Activated CD4-positive, alpha-beta T cell treated with anti-CD3 and anti-CD28 coated beads, Interleukin-2, amount 50 U/mL, for 4 hours (primary cell): Measurements from ENCODE around the gene SCNN1B.
"Not testable (repeated sequence)": the region's sequence is repeated elsewhere in the genome, so short reads cannot be mapped to it uniquely, and the experiment has no call there.

Experiments used
- DNase-seq, 2 experiments: peaks; one replicate each; pipeline ENCODE4 v3.0.0-alpha.2; 2020

Gene SCNN1B

GRCh38 chr16:23288726-23289512, 13.2 kb upstream of the SCNN1B start:
- no peak for DNase-seq

GRCh38 chr16:23290189-23291062, 11.7 kb upstream of the SCNN1B start:
- no peak for DNase-seq

GRCh38 chr16:23293016-23293415, 9.1 kb upstream of the SCNN1B start:
- no peak for DNase-seq

- DNase-seq = no peak
Observed at GRCh38 chr16:23294260-23294659, 7.8 kb upstream of the SCNN1B start.

- no peak for DNase-seq
Observed at GRCh38 chr16:23296994-23297393, 5.1 kb upstream of the SCNN1B start.

GRCh38 chr16:23298290-23298915, 3.7 kb upstream of the SCNN1B start:
- no peak for DNase-seq

- not testable (repeated sequence) for DNase-seq
Observed at GRCh38 chr16:23299815-23300214, 2.3 kb upstream of the SCNN1B start.

- DNase-seq = no peak
Observed at GRCh38 chr16:23301251-23302044, 654 bp upstream of the SCNN1B start.

GRCh38 chr16:23303685-23304084, 1.6 kb downstream of the SCNN1B start:
- no peak for DNase-seq

GRCh38 chr16:23304620-23305019, 2.5 kb downstream of the SCNN1B start:
- no peak for DNase-seq

GRCh38 chr16:23306199-23307100, 4.3 kb downstream of the SCNN1B start:
- no peak for DNase-seq

GRCh38 chr16:23310217-23310616, 8.1 kb downstream of the SCNN1B start:
- DNase-seq = no peak

- no peak for DNase-seq
Observed at GRCh38 chr16:23310744-23311143, 8.6 kb downstream of the SCNN1B start.

GRCh38 chr16:23316232-23316631, 14.1 kb downstream of the SCNN1B start:
- DNase-seq = no peak

GRCh38 chr16:23316634-23317265, 14.6 kb downstream of the SCNN1B start:
- no peak for DNase-seq

GRCh38 chr16:23317266-23317661, 15.2 kb downstream of the SCNN1B start:
- no peak for DNase-seq

GRCh38 chr16:23317751-23318150, 15.6 kb downstream of the SCNN1B start:
- no peak for DNase-seq

- no peak for DNase-seq
Observed at GRCh38 chr16:23318639-23319038, 16.5 kb downstream of the SCNN1B start.

GRCh38 chr16:23319861-23320615, 17.9 kb downstream of the SCNN1B start:
- DNase-seq = no peak

- DNase-seq = no peak
Observed at GRCh38 chr16:23320693-23321092, 18.6 kb downstream of the SCNN1B start.
